Epithelial cell of esophagus (primary cell): ENCODE results near the gene FAXDC2.

Experiments
- DNase-seq: peaks from one replicate; pipeline ENCODE4 v3.0.0; 2010; ENCODE audit warnings: low read depth
- H3K4me3 ChIP-seq: 2 replicates; pipeline ENCODE4 v1.5.1; 2011; ENCODE audit warnings: mild to moderate bottlenecking, low read length, control low read depth
- TF ChIP-seq, protein P1 (sequence below): IDR thresholded peaks from 2 replicates; pipeline ENCODE4 v1.5.1; 2011; ENCODE audit warnings: low read depth, mild to moderate bottlenecking, low read length, control low read depth, inconsistent platforms; ENCODE audit not compliant: insufficient read depth; ENCODE audit errors: missing control alignments

The FAXDC2 gene

DNA sequence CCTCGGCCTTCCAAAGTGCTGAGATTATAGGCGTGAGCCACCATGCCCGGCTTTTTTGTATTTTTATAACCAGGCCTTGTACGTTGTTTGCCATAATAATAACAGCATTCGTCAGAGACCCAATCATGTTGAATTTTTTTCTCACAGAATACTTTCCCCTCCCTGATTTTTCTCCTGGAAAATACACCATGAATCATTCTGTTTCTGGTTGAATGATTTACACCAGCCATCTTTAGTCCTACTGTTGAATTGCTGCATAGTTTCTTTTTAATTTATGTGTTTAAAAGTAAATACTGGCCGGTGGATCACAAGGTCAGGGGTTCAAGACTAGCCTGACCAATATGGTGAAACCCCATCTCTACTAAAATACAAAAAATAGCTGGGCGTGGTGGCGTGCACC, 11.5 kb upstream of the FAXDC2 start:
- H3K4me3 ChIP-seq = no peak overlapping the region
- TF ChIP-seq, protein P1, sequence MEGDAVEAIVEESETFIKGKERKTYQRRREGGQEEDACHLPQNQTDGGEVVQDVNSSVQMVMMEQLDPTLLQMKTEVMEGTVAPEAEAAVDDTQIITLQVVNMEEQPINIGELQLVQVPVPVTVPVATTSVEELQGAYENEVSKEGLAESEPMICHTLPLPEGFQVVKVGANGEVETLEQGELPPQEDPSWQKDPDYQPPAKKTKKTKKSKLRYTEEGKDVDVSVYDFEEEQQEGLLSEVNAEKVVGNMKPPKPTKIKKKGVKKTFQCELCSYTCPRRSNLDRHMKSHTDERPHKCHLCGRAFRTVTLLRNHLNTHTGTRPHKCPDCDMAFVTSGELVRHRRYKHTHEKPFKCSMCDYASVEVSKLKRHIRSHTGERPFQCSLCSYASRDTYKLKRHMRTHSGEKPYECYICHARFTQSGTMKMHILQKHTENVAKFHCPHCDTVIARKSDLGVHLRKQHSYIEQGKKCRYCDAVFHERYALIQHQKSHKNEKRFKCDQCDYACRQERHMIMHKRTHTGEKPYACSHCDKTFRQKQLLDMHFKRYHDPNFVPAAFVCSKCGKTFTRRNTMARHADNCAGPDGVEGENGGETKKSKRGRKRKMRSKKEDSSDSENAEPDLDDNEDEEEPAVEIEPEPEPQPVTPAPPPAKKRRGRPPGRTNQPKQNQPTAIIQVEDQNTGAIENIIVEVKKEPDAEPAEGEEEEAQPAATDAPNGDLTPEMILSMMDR = no peak
- no peak for DNase-seq

DNA sequence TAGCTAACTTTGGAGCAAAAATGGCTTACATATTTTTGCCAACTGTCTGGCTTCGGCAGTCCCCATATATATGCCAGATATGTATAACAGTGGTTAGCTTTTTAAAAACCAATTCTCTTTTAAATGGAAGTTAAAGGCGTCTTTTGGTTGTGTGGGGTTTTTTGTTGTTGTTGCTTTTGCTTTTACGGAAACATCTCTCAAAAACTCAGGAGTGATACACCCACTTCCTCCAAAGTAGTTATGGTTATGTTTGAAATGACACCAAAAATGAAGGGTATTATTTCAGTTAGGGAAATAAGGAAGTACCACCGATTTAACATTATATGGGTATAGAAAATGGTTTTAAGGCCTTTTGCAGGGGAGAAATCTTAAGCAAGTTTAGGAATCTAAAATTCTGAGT, 10.4 kb upstream of the FAXDC2 start:
- peak overlapping the region; percentile 91 for H3K4me3 ChIP-seq
- TF ChIP-seq, protein P1 = no peak
- DNase-seq = no peak

DNA sequence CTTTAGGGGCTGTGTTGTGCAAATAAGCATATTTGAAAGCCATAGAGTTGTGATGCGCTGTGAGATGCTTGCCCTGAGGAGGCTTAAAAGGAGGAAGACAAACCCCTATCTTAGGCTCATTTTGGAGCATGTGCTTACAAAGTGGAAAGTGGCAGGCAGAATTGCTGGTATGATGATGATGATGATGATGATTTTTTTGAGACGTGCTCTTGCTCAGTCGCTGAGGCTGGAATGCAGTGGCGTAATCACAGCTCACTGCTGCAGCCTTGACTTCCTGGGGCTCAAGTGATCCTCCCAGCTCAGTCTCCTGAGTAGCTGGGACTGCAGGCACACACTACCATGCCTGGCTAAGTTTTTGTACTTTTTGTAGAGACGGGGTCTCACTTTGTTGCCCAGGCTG, 9.7 kb upstream of the FAXDC2 start:
- peak; percentile 69 for DNase-seq
- peak overlapping the region; percentile 91 for H3K4me3 ChIP-seq
- TF ChIP-seq, protein P1 = no peak

DNA sequence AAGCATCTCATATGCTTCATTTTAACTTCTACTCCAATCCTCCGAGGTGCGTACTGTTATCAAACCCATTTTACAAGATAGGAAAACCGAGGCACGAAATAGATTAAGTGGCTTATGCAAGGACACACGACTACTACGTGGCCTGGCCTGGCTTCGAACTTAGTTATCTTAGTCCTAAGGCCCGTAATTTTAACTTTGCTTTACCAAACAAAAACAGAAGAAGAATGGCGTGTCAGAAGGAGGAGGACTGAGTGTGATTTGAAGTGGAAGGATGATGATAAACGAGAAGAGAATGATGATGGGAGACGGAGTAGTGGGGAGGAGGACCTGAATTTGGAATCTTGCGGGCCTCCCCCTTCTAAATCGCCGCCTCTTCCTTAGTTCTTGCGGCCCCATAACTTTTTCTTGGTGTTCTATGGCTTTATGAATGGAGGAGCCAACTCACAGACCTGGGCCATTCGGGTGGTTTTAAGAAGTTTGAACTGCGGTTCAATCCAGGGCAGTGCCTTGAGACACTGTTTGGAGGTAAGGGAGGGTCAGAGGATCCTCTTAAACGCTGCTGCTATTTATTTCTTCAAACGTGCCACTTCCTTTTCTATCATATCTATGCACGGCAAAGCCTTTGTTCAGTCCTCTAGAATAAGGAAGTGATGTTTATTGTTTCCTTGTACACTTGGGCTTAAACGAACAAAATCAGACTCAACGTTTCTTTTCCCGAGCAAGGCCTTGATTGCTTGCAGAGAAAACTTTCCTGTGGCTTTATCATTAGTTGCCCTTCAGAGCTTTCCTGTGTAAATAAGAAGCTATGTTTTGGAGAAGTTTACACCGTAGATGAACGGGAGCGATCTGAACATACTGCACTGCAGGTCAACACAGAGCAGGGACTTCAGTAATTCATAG, 8.8 kb upstream of the FAXDC2 start:
- DNase-seq = peak; percentile 21
- TF ChIP-seq, protein P1 = no peak
- peak overlapping the region; percentile 91 for H3K4me3 ChIP-seq

DNA sequence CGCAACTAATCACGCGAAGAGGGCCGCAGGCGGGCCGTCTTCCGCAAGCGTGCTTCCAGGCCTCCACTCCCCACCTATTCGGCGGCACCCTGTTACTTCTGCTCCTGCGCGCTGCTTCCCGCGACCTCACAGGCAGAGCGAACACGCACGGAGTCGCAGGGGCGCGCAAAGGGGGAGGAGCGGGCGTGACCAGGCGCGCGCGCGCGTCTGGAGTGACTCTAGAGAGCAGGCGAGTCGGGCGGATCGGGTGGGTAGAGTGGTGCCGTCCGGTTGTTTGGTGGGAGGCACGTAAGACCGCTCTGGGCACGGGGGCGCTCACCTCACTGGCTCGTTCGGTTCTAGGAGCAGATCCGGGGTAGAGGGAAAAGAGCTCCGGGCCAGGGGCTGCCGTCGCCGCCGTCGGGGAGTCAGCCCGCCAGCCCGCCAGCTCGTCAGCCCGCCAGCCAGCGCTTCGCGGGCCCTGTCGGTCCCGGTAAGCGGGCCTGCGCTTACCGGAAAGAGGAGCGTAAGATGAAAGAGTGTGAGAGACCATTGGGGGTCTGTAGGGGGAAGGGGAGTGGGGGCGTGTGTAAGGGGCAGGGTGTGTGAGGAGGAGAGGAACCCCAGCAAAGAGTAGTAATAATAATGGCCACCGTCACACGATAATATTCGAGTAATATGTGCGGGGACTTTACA, 8.0 kb upstream of the FAXDC2 start, which contains the start of gene CNOT8:
Gene CNOT8, plus strand, starts transcription at position 331 of the 675 bp plus-strand sequence. CDS start 4,652 bp downstream, outside the sequence.
- DNase-seq = peak; percentile 97
- TF ChIP-seq, protein P1 = no peak
- H3K4me3 ChIP-seq = peak within 1 kb of the TSS; percentile 91

DNA sequence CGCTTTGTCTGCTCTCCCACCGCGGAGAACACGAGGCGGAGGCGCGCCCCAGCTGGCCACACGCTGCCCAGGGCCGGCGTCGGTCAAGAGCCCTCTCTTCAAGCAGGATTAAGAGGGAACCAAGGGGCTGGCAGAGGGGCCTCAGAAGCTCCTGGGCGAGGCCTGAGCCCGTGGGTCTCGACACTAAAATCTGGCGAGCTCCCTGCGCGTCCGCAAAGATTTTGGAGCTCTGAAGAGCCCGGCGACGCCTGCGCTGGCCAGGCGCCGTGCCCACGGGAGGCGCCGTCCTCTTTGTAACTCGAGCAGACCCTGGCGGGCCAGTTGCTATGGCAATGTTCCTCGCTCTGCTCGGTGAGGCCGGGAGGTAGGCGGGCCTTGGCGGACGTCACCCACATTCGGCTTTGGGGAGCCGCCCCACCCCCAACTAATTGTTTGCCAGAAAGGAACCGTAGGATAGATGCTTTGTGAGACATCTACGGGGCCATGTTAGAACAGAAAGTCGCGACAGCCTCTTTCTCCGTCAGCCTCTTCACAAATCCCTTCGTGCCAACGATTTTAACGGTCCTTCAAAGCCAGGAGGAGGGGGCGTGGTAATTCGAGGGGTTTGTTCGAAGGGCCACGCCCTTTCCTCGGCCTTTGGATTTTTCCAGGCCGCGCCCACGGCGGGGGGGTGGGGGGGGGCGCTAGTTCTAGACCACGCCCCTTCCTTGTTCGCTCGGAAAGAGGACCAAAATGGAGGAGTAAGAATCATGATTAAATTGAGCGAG, 7.3 kb upstream of the FAXDC2 start:
- peak overlapping the region; percentile 91 for H3K4me3 ChIP-seq
- TF ChIP-seq, protein P1 = no peak
- peak; percentile 88 for DNase-seq
